HL-60 (cell line): Measurements from ENCODE around the gene CENPA.

Experiments
- DNase-seq, 2 experiments: peaks; one replicate each; pipeline ENCODE4 v3.0.0-alpha.2; 2010 to 2020; ENCODE audit warnings: low read depth in 1 of 2, low spot score in 1 of 2
- H3K27ac ChIP-seq: fragments of 250-450 bp; sonication (Bioruptor Pico); replicated peaks from 2 replicates; pipeline ENCODE4 v1.5.1; 2020; ENCODE audit warnings: mild to moderate bottlenecking, moderate library complexity
- H3K27me3 ChIP-seq: fragments of 250-450 bp; sonication (Bioruptor Pico); 2 replicates; pipeline ENCODE4 v1.5.1; 2021; ENCODE audit warnings: mild to moderate bottlenecking, moderate library complexity; ENCODE audit not compliant: insufficient read depth, poor library complexity, severe bottlenecking
- H3K4me3 ChIP-seq: replicated peaks from 2 replicates; pipeline ENCODE4 v1.5.1; 2011; ENCODE audit warnings: mild to moderate bottlenecking, control low read depth, low read length; ENCODE audit not compliant: insufficient read depth
- GABPA ChIP-seq: IDR thresholded peaks from 2 replicates; pipeline ENCODE4 v1.6.1; 2012; ENCODE audit warnings: low read depth
- POLR2AphosphoS5 ChIP-seq: IDR thresholded peaks from 2 replicates; pipeline ENCODE4 v1.6.1; 2012; ENCODE audit warnings: low read depth
- SPI1 ChIP-seq: IDR thresholded peaks from 2 replicates; pipeline ENCODE4 v1.6.1; 2012; ENCODE audit warnings: low read depth, mild to moderate bottlenecking, borderline replicate concordance
- TF ChIP-seq, protein P1 (sequence below): IDR thresholded peaks from 2 replicates; pipeline ENCODE4 v1.6.1; 2012; ENCODE audit warnings: low read depth; ENCODE audit not compliant: insufficient replicate concordance
- TF ChIP-seq, protein P2 (sequence below): IDR thresholded peaks from one replicate; pipeline ENCODE4 v1.5.1; 2011; ENCODE audit warnings: low read length, control low read depth, inconsistent platforms; ENCODE audit not compliant: insufficient read depth

Gene CENPA

DNA sequence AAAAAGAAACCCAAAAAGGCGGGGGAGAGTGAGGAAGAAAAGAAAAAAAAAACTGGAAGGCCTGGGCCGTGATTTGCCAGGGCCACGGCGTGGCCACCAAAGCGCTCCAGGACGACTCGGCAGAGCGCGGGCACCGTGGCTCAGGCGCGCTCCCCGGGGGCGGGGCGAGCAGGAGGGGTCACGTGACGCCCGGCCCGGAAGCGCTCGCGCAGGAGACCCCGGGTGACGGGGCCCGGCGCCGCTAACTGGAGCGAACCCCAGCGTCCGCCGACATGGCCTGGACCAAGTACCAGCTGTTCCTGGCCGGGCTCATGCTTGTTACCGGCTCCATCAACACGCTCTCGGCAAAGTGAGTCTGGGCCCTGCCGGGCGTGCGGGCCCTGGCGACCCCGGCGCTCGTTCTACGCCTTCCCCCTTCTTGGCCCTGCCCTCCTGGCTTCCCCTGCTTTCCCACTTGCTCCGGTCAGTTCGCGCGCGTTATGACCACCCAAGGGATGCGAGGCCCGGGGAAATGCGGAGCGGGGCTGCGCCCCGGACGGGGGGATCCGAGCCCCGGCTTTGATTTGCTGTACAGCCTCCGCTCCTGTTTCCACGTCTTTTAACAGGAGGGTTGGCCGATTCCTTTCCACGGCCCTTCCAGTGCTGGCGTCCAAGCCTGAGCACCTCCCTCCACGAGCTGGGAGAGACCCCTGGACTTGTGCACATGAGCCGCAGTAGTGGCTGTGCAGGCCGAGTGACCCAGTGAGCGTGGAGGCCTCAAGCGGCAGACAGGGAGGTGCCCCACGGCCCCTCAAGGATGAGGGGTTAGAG is 21.6 kb upstream of the CENPA start, which contains the start of gene SLC35F6:
TSS of gene SLC35F6 (plus strand) at position 207 of the 810 bp plus-strand sequence. CDS start at position 273, 66 bp downstream.
- Histone ChIP-seq H3K4me3 (peak within 1 kb of the TSS; percentile 78), H3K27ac (peak within 1 kb of the TSS; percentile 33), H3K27me3 (peaks cover 2% of the 10 kb centered on the region)
- DNase-seq: peak; percentile 57 to 59
- TF ChIP-seq SPI1: no peak
- 0 out of 2 replicates have a peak, but pooled peaks have one; percentile 34 for TF ChIP-seq POLR2AphosphoS5

DNA sequence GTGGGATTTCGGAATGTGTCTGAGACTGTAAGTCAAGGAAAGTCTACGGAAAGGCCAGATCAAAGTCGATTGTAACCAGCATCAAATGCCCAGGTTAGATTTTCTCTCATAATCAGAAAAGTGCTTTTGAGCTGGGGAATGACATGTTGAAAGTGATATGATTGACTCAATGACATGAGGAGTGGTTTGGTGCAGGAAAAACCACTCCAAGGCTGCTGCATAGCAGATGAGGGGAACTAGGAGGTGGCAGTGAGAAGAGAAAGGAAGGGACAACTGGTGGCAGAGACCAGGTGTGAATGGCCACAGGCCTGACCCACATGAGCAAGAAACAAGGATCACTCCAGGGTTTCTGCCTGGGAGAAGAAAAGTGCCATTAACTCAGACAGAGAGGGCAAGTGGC is 20.9 kb upstream of the CENPA start:
- Histone ChIP-seq H3K27ac (no peak overlapping the region), H3K27me3 (peaks cover 2% of the 10 kb centered on the region), H3K4me3 (peak overlapping the region; percentile 78)
- TF ChIP-seq, protein P1, sequence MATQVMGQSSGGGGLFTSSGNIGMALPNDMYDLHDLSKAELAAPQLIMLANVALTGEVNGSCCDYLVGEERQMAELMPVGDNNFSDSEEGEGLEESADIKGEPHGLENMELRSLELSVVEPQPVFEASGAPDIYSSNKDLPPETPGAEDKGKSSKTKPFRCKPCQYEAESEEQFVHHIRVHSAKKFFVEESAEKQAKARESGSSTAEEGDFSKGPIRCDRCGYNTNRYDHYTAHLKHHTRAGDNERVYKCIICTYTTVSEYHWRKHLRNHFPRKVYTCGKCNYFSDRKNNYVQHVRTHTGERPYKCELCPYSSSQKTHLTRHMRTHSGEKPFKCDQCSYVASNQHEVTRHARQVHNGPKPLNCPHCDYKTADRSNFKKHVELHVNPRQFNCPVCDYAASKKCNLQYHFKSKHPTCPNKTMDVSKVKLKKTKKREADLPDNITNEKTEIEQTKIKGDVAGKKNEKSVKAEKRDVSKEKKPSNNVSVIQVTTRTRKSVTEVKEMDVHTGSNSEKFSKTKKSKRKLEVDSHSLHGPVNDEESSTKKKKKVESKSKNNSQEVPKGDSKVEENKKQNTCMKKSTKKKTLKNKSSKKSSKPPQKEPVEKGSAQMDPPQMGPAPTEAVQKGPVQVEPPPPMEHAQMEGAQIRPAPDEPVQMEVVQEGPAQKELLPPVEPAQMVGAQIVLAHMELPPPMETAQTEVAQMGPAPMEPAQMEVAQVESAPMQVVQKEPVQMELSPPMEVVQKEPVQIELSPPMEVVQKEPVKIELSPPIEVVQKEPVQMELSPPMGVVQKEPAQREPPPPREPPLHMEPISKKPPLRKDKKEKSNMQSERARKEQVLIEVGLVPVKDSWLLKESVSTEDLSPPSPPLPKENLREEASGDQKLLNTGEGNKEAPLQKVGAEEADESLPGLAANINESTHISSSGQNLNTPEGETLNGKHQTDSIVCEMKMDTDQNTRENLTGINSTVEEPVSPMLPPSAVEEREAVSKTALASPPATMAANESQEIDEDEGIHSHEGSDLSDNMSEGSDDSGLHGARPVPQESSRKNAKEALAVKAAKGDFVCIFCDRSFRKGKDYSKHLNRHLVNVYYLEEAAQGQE: no peak
- TF ChIP-seq, protein P2, sequence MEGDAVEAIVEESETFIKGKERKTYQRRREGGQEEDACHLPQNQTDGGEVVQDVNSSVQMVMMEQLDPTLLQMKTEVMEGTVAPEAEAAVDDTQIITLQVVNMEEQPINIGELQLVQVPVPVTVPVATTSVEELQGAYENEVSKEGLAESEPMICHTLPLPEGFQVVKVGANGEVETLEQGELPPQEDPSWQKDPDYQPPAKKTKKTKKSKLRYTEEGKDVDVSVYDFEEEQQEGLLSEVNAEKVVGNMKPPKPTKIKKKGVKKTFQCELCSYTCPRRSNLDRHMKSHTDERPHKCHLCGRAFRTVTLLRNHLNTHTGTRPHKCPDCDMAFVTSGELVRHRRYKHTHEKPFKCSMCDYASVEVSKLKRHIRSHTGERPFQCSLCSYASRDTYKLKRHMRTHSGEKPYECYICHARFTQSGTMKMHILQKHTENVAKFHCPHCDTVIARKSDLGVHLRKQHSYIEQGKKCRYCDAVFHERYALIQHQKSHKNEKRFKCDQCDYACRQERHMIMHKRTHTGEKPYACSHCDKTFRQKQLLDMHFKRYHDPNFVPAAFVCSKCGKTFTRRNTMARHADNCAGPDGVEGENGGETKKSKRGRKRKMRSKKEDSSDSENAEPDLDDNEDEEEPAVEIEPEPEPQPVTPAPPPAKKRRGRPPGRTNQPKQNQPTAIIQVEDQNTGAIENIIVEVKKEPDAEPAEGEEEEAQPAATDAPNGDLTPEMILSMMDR: no peak
- TF ChIP-seq SPI1 (no peak), POLR2AphosphoS5 (no peak), GABPA (no peak)
- DNase-seq: no peak

DNA sequence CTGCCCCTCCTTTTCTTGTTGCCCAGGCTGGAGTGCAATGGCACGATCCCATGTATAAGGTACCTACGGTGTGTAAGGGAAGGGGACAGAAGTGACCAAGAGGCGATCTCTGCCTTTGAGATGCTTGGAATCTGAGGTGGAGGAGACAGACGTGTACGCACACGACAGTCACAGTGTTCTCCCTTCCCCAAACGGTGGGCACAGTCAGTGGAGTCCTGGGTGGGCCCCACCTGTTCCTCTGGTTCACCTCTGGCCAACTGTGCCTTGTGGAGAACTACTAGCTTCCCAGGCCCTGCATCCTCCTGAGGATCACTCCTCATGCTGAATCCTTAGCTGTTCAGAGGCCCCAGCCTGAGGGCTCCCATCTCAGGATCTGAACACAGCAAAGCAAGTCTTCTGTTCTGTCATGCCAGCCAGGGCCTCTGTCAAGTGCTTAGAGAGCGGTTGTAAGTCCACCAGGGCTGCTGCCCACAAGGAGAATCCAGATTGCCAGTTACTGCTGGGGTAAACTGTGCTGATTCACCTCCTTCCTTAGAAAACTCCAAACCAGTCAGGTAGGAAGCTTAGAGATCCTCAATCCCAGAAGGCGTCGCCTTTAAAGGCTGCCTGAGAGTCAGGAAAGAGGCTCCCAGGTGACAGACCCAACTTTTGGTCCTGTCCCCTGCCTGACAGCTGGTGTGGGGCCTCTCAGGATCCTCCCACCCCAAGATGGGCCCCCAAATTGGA is 20.2 kb upstream of the CENPA start:
- Histone ChIP-seq H3K27me3 (peaks cover 2% of the 10 kb centered on the region), H3K4me3 (no peak overlapping the region), H3K27ac (no peak overlapping the region)
- TF ChIP-seq GABPA (no peak), SPI1 (no peak), POLR2AphosphoS5 (no peak)
- TF ChIP-seq, protein P2: no peak
- TF ChIP-seq, protein P1: no peak
- no peak for DNase-seq

DNA sequence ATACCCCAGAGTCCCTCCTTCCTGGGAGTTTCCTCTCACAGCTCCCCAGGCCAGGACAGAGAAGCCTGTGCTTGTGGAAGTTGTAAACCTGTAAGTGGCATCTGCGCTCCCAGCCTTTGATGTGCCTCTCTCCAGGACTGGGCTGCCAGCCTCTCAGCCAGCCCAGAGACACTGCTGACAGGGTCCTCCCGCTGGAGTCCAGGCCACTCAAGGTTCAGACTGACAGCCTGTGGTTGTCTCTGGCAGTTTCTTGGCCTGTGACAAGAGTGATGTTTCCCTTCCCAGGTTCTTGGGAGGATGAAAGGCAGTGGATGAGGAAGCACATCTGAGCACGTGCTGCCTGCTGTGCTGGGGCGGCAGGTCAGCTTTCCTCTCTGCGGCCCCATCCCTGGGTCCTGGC is 18.7 kb upstream of the CENPA start:
- no peak for DNase-seq
- no peak overlapping the region for H3K4me3 ChIP-seq
- TF ChIP-seq GABPA (no peak), POLR2AphosphoS5 (no peak)
- TF ChIP-seq, protein P1: no peak
- TF ChIP-seq, protein P2: no peak
- no peak overlapping the region for H3K27ac ChIP-seq
- peaks cover 2% of the 10 kb centered on the region for H3K27me3 ChIP-seq
